Activated naive CD4-positive, alpha-beta T cell treated with anti-CD3 and anti-CD28 coated beads, Interleukin-2, amount 10 ng/mL, durations not matched to agents 5 hours and 36 hours (primary cell): ENCODE data around the gene PRR23C. TPM values are rescaled to one million over a fixed set of nuclear protein-coding genes. Genes with fewer than 3 reads are reported as not detected.

Experiments used
- total RNA-seq, 2 experiments: library from RNA; stranded (reverse); gene quantifications; one replicate each; pipeline ENCODE4 v1.2.3, GENCODE V29; 2021

Gene PRR23C
- not detected for total RNA-seq

GRCh38 chr3:139044366-139045210, at the start of gene PRR23C:
Gene PRR23C (minus strand): TSS chr3:139044892. CDS start chr3:139044620, 272 bp downstream.

GRCh38 chr3:139020868-139021234, 23.8 kb downstream of the PRR23C start, which contains the start of gene PRR23B:
Gene PRR23B (minus strand): TSS chr3:139020926. CDS start chr3:139020661, 265 bp downstream.

GRCh38 chr3:139006051-139006716, 38.5 kb downstream of the PRR23C start, which contains the start of gene PRR23A:
Gene PRR23A (minus strand): TSS chr3:139006268. CDS start chr3:139006268, 0 bp downstream.

Other genes with a start within 250 kb of the PRR23C start
- 10 to 100 TPM; 11.9 to 14.4 TPM for gene PIK3CB, start 210.0 kb downstream of the PRR23C start, total RNA-seq
- not detected for gene FOXL2, start 97.8 kb downstream of the PRR23C start, total RNA-seq
- gene FOXL2NB, start 97.7 kb downstream of the PRR23C start, total RNA-seq, result not detected
- gene PRR23A, start 38.6 kb downstream of the PRR23C start, total RNA-seq, result not detected
- not detected for gene PRR23B, start 24.0 kb downstream of the PRR23C start, total RNA-seq